ENCODE data around the gene SLC10A2.

Gene SLC10A2

GRCh38 chr13:103044056-103044455, 22.2 kb downstream of the SLC10A2 start:
- no peak for DNase-seq

GRCh38 chr13:103040006-103040405, 26.2 kb downstream of the SLC10A2 start:
- no peak for DNase-seq

- DNase-seq = no peak
These were observed 27.0 kb downstream of the SLC10A2 start for GRCh38 chr13:103039183-103039582.

- no peak for DNase-seq
These were observed 29.9 kb downstream of the SLC10A2 start for GRCh38 chr13:103036268-103036667.

GRCh38 chr13:103033999-103034398, 32.2 kb downstream of the SLC10A2 start:
- no peak for DNase-seq

GRCh38 chr13:103031332-103031873, 34.8 kb downstream of the SLC10A2 start:
- no peak for DNase-seq

- DNase-seq = no peak
These were observed 35.4 kb downstream of the SLC10A2 start for GRCh38 chr13:103030776-103031175.

GRCh38 chr13:103029798-103030197, 36.4 kb downstream of the SLC10A2 start:
- DNase-seq = no peak

GRCh38 chr13:103022336-103022735, 43.9 kb downstream of the SLC10A2 start:
- no peak for DNase-seq

GRCh38 chr13:103018556-103018955, 47.7 kb downstream of the SLC10A2 start:
- no peak for DNase-seq

- DNase-seq = no peak
These were observed 53.6 kb downstream of the SLC10A2 start for GRCh38 chr13:103012646-103013045.

GRCh38 chr13:103009051-103009840, 57.0 kb downstream of the SLC10A2 start:
- DNase-seq = no peak

- no peak for DNase-seq
These were observed 58.8 kb downstream of the SLC10A2 start for GRCh38 chr13:103007427-103007762.

- no peak for DNase-seq
These were observed 59.4 kb downstream of the SLC10A2 start for GRCh38 chr13:103006641-103007426.

- no peak for DNase-seq
These were observed 61.4 kb downstream of the SLC10A2 start for GRCh38 chr13:103004661-103005345.

- DNase-seq = no peak
These were observed 62.6 kb downstream of the SLC10A2 start for GRCh38 chr13:103003631-103004030.

- DNase-seq = no peak
These were observed 63.9 kb downstream of the SLC10A2 start for GRCh38 chr13:103002279-103002678.

GRCh38 chr13:103000157-103000556, 66.1 kb downstream of the SLC10A2 start:
- no peak for DNase-seq

GRCh38 chr13:102999499-102999898, 66.7 kb downstream of the SLC10A2 start:
- DNase-seq = no peak
